Measurements from ENCODE around the gene SCRN2. TPM values are rescaled to one million over a fixed set of nuclear protein-coding genes. Genes with fewer than 3 reads are reported as not detected.

SCRN2 gene
- total RNA-seq (2014; rRNA removed; shearing (Covaris generic)), result 39.6 and 43.0 TPM in 2 replicates
- polyA plus RNA-seq (2015; cell fraction: cytosol; rRNA removed), result 32.1 and 33.0 TPM in 2 replicates
- polyA plus RNA-seq (2015; cell fraction: nucleus; rRNA removed), result 96.7 and 121 TPM in 2 replicates

DNA sequence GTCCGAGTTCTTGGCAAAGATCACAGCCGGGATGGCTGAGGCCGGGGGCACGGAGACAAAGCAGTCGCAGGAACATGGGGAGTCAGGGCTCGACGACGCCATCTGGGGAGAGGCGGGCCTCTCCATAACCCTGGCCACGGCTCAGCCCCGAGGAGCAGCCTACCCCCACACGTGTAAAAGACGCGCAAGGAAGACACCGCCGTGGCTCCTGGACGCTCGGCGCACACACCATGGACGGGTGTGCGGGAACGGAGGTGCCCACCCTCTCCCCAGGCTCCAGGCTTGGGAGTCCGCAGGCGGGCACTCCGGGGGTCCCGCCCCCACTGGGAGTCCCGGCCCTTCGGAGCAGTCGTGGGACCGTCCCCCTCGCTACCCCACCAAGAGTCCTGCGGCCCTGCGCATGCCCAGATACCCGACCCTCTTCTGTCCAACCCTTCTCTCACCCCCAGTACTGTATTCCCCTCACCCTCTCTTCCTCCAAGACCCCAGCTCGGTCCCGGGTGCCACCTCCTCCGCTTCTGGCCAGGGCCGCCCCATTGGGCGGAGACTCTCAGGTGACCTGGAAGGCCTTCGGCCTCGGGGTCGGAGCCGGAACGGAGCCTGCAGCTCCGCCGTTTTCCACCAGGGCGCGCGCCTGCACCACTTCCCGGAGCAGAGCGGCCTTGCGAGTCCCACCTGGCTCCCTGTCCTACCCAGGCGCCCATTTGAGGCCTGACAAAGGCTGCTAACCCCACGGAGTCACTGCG, at the start of gene SCRN2:
Gene SCRN2, minus strand, starts transcription at position 532 of the 746 bp plus-strand sequence. Its CDS starts 430 bp downstream, at position 102.
- peak; percentile 91 for DNase-seq (ENCODE audit: low read depth)

DNA sequence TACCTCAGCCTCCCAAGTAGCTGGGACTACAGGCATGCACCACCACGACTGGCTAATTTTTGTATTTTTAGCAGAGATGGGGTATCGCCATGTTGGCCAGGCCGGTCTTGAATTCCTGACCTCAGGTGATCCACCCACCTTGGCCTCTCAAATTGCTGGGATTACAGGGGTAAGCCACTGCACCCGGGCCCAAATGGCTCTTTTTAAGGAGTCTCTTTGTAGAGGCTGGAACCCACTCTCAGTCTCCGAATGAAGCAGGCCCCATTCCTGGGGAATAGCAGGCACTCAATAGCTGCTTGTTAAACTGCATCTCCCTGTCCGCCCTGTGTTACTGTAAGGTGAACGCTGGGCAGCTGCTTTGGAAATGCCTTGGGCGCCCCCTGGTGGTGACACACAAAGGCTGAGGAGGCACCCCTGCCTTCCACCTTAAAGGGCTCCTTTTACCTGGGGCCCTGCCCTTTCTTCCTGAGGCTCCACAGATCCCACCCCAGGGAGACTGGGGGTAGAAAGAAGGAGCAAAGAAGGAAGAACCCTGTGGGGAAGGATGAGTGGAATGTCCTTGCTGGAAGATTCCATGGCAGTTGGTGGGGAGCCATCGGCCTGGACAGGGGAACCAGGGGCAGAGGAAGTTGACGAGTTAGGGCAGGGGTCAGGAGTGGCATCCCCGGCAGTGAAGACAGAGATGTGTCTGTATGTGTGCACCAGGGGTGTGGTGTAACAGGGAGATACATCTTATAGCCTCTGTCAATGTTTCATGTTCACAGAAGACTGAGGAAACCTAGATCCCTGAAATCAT, 48.9 kb upstream of the SCRN2 start:
- DNase-seq (ENCODE audit: low read depth), result peak; percentile 70

DNA sequence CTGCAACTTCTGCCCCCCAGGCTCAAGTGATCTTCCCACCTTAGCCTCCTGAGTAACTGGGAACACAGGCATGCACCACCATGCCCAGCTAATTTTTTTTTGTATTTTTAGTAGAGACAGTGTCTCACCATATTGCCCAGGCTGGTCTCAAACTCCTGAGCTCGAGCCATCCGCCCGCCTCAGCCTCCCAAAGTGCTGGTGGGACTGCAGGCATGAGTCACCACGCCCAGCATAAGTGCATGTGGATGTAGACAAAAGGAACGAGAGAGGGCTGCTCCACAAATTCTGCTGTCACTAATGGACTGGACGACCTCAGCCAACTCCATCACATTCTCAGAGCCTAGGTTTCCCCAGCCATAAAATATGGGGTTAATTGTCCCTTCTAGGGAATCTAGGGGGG, 47.2 kb upstream of the SCRN2 start:
- no peak for DNase-seq (ENCODE audit: low read depth)

DNA sequence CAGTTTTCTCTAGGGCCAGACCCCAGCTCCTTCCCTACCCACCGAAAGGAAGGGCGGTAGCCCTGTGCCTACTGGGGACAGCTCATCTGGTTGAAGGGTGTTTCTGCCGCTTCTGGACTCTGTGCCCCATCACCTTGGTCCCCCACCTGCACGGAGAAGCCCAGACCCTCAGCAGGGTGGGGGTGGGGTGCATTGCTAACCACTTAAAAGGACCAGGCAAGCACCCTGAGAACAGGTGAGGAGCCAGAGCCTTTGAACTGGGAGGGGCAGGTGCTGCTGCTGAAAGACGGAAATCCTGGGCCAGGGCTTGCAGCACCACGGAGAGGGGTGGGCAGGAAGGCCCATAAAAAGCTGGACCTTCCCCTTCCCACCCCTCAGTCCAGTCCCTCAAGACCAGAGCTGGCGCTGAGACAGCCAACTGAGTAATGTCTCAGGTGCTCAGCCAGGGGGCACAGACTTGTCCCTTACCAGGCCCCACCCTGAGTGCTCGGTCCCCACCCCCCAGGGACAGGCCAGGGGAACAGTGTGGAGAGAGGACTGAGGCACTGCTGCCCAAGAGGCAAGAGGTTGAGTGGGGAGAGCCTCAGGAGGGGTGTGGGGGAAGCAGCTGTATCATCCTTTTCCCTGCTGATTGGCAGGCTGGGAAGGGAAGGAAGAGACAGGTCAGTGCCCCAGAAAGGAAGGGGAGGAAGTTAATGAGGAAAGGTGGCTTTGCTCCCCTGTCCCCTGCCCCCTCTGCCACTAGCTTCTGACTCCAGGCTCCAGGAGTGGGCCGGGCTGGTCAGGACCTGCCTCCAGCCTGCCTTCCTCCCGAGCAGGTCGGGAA, 44.0 kb upstream of the SCRN2 start:
- no peak for DNase-seq (ENCODE audit: low read depth)

DNA sequence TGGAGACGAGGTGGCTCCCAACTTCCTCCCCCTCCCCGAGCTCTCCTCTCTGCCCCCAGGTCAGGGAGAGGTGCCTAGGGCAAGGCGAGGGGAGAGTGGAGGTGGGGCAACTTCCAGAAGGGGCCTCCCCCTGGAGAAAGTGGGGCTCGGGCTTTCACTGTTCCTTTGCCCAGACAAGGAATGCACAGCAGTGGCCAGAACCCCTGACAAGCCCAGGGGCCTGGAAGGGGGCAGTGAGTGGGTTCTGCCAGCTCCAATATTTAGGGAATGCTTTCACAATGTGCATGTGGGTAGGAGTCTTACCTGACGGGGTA, 43.3 kb upstream of the SCRN2 start:
- no peak for DNase-seq (ENCODE audit: low read depth)

DNA sequence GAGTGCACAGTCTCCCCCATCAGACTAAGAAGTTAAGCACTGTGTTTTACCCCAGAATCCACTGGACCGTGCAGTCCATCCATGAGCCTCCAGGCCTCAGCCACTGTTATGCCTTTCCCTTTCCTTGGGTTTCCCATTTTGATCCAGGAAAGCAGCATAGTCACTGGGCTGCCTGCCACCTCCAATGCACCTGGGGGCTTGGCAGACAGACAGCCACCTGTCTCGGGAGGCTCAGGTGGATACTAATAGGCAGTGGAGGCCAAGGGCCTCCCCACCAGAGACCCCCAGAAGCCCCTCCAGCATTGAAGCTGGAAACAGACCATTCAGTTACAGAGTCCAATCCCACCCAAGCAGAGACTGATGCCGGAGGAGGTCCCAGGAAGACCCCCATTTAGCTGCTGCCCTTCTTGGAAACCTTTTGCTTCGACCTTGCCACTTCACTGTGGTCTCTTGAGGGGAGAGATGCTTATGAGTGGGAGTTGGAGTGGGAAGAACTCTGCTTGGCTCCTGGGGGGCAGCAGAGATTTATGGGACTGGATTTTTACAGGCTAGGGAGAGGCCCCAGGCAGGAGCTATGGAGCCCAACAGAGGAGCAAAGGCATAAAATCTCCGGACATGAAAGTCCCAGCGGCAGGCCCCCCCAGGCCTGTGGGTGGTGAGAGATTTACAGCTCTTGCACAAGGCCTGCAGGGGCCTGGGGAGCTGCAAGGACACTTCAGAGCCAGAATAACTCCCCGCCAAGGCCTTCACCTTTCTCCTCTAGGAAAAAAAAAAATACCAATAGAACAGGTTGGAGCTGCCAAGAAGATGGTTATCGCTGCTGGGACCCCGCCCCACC, 42.7 kb upstream of the SCRN2 start:
- DNase-seq (ENCODE audit: low read depth), result no peak

DNA sequence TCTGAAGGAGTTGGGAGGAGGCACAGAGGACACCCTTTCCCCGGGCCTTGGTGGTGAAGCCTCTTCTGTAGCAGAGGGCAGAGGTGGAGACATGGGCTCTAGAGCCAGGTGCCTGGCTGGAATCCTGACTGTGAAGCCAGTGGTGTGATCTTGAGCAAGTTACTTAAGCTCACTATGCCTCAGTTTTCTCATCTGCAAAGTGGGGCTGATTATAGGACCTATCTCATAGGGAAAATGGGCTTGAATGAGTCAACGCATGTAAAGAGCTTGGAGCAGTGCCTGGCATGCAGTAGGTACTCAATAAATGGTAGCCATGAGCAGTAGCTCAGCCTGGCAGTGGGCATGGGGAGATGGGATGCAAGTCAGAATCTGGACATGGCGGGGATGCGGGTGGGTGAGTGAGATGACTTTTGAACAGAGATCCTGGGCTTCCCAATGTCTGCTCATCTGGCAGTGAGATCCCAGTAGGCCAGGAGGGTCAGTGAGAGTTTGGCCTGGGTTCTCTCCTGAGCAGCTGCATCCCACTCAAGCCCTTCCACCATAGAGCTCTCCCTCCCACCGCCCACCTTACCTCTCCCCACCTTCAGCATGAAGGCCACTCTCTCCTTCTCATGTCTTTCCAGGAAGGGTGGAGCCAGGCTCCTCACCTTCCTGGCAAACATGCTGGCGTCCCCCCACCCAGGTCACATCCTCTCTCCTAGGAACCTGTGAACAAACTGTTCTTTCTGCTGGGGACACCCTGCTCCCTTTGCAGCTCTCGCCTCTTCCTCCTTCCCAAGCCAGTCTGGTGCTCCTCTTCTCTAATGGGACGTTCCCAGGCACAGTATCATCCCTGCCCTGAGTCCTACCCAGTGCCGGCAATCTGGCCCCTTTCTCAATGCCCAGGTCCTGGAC, 41.9 kb upstream of the SCRN2 start:
- DNase-seq (ENCODE audit: low read depth), result no peak

DNA sequence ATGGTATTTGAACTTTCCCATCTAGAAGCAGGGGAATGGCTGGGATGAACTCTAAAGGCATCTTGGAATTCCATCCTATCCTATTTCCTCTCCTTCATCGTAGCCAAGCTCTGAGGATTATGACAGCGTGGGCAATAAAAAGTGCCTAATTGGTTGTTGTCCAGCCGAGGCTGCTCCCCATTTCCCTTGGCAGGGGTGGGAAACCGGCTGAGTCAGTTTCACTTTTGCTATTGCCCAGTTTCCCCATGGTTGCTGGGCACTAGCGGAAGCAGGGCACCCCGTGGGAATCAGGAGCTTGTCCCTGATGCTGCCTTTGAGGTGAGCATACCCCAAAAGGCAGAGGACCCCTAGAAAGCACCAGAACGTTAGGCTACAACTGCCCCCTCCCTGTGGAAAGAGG, 41.2 kb upstream of the SCRN2 start:
- DNase-seq (ENCODE audit: low read depth), result peak; percentile 49

DNA sequence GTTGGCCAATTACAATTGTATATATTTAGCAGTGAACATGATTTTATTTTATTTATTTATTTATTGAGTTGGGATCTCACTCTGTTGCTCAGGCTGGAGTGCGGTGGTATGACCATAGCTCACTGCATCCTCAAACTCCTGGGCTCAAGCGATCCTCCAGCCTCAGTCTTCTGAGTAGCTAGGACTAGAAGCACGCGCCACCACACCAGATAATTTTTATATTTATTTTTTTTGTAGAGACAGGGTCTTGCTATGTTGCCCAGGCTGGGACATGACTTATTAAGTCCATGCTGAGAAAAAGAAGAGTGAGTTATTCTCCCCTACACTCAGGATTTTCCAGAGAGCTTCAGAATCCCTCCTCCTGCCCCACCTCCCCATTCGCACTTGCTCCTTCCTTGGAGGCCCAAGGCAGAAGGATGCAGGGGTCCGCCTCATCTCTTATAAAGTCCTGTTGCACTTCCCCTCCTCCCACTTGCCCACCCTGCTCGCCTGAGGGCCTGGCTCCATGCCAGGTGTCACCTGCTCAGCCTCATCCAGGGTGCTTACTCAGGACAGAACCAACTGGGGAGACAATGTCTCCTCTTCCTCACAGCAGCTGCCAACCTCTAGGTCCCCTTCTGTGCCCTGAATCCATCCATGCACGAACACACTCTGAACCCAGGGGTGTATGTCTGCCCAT, 38.8 kb upstream of the SCRN2 start:
- DNase-seq (ENCODE audit: low read depth), result no peak

DNA sequence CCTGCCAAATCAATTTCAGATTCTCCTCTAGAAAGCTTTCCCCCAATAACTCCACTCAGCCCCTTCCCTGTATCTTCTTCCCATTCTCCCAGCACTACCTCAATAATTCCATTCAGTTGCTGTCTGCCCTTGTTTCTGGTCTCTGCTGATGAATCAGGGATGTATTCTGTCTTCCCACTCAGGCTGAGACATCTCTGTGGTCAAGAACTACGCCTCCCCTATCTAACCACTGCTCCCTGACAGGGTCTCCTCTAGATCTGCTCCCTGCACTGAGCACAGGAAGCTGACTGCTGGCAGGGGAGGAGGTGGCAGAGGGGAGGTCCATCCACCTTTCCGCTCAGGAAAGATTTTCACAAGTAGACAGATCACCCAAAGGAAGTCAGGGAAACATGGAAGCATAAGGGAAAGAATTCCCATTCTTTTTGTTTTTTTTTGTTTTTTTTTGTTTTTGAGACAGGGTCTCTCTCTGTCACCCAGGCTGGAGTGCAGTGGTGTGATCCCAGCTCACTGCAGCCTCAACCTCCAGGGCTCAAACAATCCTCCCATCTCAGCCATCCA, 38.0 kb upstream of the SCRN2 start:
- peak; percentile 86 for DNase-seq (ENCODE audit: low read depth)

DNA sequence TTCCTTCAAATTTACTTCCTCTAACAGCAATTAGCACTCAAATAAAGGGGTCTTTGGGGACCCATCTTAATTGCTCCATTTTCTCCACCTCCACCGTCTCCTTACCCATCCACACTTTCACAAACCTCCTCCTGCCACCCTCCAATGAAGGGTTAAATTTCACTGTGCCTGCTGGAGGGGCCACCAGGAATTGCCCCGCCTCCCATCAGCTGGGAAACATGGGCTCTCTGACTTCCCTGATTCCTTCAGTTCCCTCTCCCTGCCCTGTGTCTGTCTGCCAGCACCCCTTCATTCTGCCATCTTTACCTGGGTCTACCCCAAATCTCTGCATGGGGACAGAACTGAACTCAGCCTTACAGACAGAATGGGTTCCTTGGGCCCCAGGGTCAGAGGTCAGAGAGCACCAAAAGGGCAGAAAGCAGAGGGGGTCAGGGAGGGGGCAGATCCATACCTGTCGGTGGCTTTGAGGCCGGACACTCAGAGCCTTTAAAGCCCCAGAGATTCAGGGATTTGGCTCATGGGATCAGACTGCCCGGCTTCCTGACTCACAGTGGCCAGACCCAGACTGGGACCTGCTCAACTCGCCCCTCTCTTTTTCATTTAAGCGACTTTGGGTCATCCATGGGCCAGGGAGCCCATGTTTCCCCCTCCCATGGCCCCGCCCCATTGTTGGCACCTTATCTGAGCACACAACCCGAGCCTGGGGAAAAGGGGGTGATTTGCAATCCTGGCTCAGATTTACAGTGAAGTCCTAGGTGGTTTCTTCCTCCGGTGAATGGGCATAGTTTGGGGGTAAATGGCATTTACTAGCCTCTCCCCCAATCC, 37.3 kb upstream of the SCRN2 start:
- DNase-seq (ENCODE audit: low read depth), result no peak

DNA sequence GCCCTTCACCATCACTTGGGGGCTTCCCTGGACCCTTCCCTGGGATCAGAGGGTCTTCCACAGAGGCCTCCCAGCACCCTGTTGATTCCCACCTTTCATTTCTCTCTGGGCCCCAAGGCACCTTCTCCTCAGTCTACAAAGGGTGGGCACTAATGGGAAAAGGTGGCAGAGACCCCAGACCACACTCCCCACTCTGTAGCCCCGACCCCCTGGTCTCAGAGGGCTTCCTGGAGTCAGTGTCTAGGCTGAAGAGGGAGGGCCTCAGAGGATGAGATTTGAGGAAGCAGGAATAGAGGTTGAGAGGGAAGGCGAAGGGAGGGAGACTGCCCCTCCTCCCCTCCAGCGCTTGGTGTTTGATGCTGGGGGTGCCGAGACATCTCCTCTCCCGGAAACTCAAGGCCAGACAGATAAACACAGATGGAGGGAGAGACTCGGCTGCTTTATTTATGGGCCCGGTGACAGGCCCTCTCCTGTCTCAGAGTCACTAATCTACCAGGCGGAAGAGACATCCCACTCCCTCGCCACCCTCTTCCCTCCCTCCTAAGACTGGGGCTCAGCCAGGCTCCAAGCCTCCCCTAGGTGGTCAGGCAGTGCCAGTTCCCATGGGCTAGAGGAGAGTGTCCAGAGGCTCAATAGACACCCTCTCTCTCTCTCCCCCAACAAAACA, 36.4 kb upstream of the SCRN2 start:
- no peak for DNase-seq (ENCODE audit: low read depth)

DNA sequence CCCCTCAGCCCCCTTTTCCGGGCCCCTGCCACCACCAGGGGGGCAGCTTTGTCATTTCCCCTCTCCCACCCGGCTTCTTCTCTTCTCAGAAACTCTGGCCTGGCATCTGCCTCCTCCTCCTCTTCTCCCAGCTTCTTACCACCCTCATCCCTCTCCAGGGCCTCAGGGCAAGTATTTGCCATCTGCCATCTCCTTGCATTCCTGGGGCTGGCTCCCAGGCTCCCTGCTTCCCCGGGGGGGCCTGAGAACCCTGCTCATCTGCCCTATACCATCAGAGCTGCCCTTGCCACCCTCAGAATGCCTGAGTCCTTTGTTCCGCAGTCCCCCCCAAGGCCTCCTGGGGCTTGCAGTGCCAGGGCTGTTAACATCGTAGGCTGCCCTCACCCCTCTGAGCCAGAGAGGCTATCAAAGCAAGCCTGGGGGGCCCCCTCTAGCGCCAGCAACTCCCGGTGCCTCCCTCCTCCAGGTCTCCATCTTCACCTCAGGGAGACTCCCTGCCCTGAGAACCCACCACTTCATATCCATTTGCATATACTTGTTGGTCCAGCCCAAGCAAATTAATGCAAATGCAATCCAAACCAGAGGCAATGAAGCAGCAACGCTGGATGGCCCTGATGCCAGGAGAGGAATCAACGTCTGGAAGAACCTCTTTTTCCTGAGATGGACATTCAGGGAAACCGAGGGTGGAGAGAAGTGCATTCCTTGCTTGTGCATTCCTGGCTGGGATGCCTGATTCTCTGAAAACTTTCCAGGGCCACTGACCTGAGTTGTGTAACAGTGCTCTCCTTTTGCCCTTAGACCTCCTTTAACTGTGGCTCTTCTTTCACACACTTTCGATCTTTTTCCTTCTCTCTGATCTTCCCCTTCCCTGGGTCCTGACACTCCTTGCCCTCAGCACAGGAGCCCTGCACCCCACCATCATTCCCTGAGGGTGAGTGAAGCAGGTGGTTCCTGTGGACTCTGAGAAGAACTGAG, 34.2 kb upstream of the SCRN2 start:
- no peak for DNase-seq (ENCODE audit: low read depth)

DNA sequence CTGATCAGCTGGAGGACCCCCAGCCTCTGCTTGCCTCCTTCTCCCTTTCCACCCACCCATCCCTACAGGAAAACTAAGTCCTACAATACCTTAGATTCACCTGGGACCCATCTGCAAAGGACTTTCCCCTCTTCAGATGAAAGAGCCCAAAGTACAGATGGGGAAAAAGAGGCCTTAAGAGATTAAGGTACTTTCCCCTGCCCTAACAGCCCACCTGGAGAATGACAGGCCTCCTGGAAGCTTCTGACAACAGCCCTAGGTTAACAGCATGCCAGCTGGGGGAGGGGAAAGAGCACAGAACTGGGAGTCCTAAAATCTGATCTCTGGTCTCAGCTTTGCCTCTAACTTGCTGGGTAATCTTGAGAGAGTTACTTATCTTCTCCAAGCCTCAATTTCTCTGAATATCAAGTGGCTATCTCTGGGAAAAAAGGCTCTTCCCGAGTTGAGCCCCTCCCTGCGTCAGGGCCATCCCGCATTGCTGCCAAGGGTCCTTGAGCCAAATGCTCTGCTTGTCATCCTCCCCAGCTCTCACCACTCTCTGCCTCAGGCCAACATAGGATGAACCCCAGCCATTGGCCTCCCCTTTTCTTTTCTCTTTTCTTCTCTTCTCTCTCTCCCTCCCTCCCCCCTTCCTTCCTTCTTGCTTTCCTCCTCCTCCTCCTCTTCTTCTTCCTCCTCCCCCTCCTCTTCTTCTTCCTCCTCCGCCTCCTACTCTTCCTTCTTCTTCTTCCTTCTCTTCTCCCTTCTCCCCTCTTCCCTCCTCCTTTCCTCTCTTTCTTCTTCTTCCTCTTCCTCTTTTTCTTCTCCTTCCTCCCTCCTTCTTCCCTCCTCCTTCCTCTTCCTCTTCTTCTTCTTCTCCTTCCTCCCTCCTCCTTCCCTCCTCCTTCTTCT, 32.4 kb upstream of the SCRN2 start:
- no peak for DNase-seq (ENCODE audit: low read depth)

DNA sequence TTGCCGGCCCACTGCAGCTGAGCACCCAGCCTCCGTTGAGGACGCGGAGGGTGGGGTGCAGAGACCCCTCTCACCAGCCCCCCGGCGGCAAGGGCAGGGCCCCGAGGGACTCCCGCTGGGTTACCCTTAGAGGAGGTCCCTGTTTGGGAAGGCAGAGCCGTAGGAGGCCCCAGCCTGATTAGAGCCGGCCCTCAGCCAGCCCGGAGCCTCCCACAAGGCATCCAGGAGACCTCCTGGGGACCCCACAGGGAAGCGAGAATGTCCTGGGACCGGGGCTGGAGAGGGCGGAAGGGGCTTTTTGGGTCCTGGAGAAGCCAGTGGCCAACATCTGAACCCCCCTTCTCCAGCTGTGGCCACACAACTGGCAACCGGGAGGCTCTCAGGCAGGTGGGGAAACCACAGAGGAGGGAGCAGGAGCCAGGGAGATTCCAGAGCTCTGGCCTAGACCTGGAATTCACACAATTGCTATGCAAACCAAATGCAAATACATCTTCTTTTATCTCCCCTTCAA, 31.6 kb upstream of the SCRN2 start:
- DNase-seq (ENCODE audit: low read depth), result no peak

Data from HT1080 (cell line).